GM21367 (cell line): Measurements from ENCODE around the gene SOWAHA.
A peak's percentile ranks its signal among the peaks of the same experiment; 100 is the strongest.
"Not testable (repeated sequence)": the region's sequence is repeated elsewhere in the genome, so short reads cannot be mapped to it uniquely, and the experiment has no call there.

Experiments
- ATAC-seq: cut with Tn5 transposase; IDR thresholded peaks from one replicate; pipeline ENCODE4 v1.9.1; 2021; ENCODE audit not compliant: unreplicated experiment

Gene SOWAHA

DNA sequence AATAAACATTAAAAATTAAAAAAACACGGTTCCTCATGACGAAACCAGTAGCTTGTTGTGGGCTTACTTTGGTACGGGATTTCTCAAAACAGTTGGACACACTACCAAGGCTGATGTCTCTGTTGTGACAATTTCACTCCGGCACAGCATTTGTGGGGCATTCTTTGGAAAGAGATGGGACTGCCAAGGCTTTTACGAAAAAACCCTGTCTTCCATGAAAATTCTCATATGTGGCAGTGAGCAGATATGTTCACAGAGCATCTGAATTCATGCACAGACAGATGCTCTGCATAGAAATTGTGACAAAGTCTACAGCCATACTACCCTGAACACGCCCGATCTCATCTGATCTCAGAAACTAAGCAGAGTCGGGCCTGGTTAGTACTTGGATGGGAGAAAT lies 35.2 kb downstream of the SOWAHA start:
- no peak for ATAC-seq

GRCh38 chr5:132849347-132849746 lies 36.2 kb downstream of the SOWAHA start:
- ATAC-seq, result no peak

GRCh38 chr5:132850066-132850465 lies 37.0 kb downstream of the SOWAHA start:
- no peak for ATAC-seq

DNA sequence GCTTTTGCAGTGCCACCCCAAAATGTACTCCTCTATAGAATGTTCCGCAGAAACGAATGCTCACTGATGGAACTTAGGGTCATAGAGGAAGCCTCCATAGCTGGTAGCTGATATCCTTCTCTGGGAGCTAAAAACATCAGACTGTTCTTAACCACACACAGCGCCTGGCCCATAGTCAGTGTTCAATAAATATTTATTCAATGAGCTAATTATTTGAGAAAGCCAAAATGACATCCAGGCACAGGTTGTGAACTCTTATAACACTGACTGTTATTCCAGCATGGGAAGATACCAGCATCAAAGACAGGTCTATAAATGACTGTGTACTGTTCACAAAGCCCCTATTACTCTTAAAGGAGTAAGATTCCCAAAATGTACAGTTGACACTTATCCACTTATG lies 40.2 kb downstream of the SOWAHA start:
- no peak for ATAC-seq

DNA sequence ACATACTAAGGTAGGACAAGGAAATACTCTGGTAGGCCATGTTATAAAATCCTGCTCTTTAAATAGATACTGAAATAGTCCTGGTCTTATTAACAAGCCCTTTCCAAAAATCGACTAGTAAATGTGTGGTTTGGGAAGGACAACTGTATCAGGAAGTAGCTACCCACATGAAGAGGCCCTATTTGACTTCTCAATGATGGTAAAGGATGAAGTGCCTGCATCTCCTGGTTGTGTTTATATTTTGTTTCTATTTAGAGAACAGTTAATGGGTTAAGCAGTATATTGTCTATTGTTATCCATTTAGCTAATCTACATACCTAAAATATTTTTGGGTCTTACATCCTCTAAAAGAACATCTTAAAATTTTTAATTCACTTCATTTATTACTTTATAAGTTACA lies 40.7 kb downstream of the SOWAHA start:
- no peak for ATAC-seq

DNA sequence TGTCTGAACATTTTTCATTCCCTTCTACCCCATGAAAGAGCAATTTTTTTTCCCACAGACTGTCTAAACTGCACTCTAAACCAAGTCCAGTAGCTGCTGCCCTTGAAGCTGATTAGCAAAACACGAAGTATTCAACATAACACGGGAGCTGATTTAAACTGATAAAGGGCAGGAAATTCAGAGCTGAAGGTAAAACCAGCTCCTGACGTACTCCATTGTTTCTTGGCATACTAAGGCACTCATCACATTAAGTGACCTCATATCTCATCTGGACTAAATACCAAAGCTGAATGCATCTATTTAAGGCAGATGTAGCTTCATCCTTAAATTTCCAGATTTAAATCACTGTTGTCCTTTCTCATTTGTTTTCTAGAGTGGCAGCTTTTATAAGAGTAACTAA lies 41.2 kb downstream of the SOWAHA start:
- ATAC-seq, result no peak

DNA sequence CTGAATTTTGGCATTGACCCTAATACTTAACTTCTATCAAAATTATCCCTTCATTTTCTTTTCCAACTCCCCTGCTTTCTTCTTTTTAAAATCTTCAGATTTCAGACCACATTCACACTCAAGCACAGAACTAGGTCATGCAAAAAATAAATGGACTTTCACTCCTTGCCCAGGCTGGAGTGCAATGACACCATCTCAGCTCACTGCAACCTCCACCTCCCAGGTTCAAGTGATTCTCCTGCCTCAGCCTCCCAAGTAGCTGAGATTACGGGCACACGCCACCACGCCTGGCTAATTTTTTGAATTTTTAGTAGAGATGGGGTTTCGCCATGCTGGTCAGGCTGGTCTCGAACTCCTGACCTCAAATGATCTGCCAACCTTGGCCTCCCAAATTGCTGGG lies 41.9 kb downstream of the SOWAHA start:
- not testable (repeated sequence) for ATAC-seq

- no peak for ATAC-seq
Measured at GRCh38 chr5:132856011-132856410, 42.9 kb downstream of the SOWAHA start.

GRCh38 chr5:132859889-132860437 lies 46.9 kb downstream of the SOWAHA start:
- no peak for ATAC-seq

- no peak for ATAC-seq
Measured at GRCh38 chr5:132860742-132861141, 47.6 kb downstream of the SOWAHA start.

- peak; percentile 8 for ATAC-seq
Measured at GRCh38 chr5:132865668-132866341, 52.7 kb downstream of the SOWAHA start.
